HG03565 (cell line): ENCODE results near the gene FUBP3.

Experiments
- ATAC-seq: cut with Tn5 transposase; IDR thresholded peaks from one replicate; pipeline ENCODE4 v1.9.1; 2021; ENCODE audit warnings: mild to moderate bottlenecking, moderate library complexity; ENCODE audit not compliant: unreplicated experiment

Gene FUBP3

DNA sequence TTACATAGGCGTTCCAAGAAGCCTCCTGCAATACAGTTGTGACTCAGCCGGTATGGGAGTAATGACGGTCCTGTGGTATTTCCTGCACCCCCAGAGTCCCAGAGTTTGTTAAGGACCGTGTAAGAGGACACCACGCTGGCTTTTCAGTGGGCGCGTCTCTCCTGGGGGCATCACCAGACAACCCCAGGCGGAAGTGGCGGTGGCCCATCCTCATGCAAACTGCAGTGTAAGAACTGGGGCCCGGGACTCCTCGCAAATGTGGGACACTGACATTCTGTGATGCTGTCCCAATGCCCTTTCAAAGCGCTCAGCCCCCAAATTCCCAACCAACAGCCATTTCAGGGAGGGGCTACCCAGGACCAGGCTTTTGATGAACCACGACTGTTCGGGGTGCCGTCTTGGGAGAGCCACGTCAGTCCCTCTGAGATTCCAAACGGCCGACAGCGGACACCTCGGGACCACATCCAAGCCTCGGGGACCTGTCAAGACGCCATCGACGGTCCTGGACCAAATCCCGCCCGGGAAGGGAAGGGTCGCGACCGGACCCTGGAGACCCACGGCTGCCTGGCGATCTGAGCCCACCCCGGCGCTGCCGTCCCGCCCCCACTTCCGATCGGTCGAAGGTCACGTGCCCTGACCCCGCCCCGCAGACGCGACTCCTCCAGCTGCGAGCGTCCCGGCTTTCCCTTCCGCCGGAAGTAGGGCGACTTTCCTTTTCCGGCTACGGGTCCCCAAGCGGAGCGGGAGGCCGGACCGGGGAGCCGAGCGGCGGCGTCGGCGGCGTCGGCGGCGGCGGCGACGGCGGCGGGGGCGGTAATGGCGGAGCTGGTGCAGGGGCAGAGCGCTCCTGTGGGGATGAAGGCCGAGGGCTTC is at the start of gene FUBP3:
Gene FUBP3, plus strand, starts transcription at position 713 of the 873 bp plus-strand sequence. Its CDS starts 104 bp downstream, at position 817.
- peak; percentile 66 for ATAC-seq

- no peak for ATAC-seq
Measured at GRCh38 chr9:130530938-130531337, 48.4 kb upstream of the FUBP3 start.

DNA sequence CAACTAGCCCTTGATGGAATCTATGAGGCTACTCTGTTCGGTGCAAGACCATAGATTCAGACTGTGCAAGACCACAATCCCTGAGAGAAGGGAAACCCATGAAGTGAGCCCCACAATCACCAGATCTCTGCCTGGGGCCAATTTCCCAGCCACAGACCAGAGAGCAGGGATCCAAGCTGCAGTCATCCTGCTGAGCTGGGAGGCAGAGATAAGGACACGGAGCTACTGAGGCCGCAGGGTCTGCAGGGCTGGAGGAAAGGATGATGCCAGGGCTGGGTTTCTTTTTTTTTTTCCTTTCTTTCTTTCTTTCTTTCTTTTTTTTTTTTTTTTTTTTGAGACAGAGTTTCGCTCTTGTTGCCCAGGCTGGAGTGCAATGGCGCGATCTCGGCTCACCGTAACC is 47.7 kb upstream of the FUBP3 start:
- no peak for ATAC-seq

DNA sequence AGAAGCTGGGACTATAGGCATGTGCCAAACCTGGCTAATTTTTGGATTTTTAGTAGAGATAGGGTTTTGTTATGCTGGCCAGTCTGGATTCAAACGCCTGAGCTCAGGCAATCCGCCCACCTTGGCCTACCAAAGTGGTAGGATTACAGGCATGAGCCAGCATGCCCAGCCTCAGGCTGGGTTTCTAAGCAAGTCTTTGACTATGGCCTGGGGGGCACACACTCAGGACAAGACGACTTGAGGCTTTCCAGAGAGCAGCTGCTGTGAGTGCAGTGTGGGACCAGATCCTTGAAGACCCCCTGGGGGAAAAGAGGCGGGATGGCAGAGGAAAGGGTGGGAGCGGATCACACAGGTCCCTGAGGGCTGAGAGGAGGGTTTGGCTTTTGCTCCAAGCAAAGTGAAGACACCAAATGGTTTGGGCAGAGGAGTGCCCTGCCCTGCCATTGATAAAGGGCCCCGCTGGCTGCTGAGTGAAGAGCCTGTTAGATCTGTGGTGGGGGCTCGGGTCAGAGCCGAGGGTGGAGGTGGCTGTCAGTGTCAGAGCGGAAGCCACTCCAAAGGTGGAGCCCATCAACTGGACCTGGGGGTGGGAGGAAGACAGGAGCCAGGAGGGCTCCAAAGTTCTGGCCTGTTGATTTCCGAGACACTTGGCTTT is 46.8 kb upstream of the FUBP3 start:
- ATAC-seq: no peak

- ATAC-seq: no peak
Measured at GRCh38 chr9:130535818-130536521, 43.4 kb upstream of the FUBP3 start.

DNA sequence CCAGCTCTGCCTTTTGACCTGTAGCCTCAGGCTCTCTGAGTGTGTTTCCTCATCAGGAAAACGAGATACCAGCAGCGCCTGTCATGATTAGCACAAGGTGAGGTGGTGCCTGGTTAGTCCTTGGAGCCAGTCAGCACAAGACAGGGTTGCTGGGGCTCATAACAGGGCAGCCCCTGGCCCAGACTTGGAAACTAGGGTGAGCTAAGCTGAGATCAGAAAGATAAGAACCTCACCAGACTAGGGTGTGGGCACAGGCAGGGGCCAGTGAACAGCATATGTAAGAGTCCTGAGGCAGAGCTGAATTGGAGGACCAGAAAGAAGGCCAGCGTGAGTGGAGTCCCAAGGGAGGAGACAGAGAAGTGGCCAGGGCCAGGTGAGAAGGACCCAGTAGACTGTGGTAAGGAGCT is 42.7 kb upstream of the FUBP3 start:
- ATAC-seq: no peak

GRCh38 chr9:130537346-130538050 is 41.9 kb upstream of the FUBP3 start:
- ATAC-seq: no peak

DNA sequence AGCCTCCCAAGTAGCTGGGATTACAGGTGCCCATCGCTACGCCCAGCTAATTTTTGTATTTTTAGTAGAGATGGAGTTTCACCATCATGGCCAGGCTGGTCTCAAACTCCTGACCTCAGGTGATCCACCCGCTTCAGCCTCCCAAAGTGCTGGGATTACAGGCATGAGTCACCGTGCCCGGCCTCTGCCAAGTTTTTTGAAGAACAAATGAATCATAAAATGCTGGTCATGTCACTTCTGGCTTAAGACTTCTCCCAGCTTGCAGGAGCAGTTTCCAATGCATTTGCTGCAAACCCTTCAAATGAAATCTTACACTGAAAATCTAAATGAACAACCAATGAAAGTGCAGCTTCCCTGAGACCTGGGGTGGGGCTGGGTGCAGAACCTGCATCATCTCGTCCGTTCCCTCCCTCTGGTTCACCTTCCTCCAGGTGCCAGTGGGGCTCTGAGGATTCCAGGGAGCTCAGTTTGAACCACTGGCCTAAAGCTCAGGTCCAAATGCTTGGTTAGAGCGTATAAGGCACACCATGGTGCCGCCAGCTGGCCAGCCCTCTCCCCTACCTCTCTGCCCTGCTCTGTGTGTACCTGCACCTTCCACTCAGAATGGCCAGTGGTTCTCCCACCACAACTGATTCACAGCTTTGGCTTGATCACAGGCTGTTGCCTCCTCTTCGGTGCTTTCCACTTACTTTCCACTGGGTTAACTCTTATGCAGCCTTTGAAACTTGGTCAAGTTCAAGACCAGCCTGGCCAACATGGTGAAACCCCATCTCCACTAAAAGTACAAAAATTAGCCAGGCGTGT is 39.8 kb upstream of the FUBP3 start:
- ATAC-seq: no peak

GRCh38 chr9:130541533-130541932 is 37.8 kb upstream of the FUBP3 start:
- ATAC-seq: no peak

- no peak for ATAC-seq
Measured at GRCh38 chr9:130542038-130542437, 37.3 kb upstream of the FUBP3 start.

DNA sequence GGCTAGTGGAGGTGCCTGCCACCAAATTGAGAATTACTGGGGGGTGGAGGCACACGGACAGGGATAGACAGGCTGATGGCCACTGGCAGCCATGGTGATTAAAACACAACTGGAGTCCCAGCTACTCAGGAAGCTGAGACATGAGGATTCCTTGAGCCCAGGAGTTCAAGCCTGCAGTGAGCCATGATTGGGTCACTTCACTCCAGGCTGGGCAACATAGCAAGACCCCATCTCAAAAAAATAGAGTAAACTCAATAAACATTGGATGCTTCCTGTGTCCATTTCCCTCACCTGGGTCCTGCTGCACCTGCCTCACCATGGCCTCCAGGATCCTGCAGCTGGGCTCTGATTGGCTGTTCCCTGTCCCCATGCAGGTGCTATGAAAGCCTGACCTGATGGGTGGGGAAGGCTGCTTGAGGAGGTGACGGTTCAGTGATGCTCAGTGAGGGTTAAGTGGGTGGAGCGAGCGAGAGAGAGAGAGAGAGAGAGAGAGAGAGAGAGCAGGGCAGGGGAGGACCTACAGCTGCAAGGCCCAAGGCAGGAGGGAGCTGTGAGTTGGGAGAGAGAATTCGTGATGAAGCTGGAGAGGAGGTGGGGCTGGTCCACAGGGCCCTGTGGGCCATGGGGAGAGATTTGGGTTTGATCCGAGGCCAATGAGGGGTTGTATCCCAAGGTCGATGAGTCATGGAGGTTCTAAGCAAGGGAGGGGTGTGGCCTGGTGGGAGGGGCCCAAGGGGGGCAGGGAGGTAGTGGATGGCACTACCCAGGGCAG is 36.7 kb upstream of the FUBP3 start:
- ATAC-seq: no peak

DNA sequence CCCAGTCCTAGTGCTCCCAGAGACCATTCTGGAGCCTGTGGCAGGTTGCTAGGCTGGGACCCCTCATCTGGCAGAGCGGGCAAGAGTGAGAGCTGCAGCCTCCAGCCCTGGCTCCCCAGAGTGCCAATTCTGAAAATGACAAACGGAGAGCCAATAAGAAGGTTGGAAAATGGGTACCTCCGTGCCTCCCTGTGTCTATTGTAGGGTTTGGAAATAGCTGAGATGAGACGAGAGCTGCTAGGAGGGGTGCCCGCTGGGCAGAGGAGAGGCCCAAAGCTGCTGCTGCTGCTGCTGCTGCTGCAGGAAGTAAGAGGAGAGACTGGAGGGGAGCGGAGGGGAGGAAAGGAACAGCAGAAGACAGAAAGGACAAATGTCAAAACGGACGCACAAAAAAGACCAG is 36.0 kb upstream of the FUBP3 start:
- ATAC-seq: no peak

- ATAC-seq: no peak
Measured at GRCh38 chr9:130543859-130544258, 35.5 kb upstream of the FUBP3 start.

DNA sequence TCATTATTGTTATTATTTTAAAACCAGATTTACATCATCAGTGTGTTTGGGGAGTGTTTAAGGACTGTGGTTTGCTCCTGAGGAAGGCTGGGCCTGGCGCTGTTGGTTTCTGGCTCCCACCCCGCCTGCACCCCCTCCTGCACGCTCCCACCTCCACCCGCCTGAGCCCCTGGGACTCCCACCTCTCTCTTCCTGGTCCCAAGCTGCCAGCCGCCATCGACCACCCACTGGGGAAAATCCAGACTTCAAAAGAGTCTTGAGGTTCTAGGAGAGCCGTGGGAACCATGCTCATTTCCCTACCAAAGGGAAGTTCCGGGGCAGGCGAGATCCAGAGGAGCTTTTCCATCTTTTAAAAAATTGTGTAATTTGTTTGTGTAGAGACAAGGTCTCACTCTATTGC is 35.0 kb upstream of the FUBP3 start:
- ATAC-seq: no peak

GRCh38 chr9:130548103-130548502 is 31.3 kb upstream of the FUBP3 start:
- no peak for ATAC-seq

- no peak for ATAC-seq
Measured at GRCh38 chr9:130549093-130549735, 30.2 kb upstream of the FUBP3 start.

DNA sequence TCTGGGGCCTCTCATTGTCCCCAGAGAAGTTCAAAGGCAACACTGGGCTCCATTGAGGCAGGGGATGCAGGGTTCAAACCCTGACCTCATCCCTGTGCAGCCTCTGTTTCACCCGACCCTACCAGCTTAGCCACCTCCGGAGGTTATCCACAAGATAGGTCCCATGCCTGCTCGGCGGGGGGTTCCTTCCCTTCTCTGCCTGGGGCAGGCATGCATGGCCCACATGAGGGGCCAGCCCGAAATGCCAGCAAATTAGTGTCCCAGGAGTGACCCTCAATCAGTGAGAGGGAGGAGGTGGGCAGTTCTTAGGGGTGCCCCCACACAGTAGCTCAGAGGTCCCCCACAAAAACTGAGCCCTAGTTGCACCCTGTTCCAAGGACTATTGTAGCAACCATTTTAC is 24.8 kb upstream of the FUBP3 start:
- no peak for ATAC-seq

DNA sequence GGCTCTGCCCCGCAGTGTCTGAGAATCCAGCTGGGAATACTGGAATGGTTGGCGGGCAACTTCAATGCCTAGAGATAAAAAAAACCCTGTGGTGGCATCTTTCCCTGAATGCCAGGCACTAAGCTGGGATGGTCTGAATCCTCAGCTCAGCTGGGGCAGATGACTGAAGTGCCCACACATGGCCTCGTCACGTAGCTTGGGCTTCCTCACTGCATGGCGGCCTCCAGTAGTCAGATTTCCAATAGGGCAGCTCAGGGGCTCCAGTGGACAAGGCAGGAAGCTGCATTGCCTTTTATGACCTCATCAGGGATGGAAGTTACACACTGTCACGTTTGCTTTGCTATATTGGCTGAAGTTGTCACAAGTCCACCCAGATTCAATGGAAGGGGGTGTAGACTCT is 24.3 kb upstream of the FUBP3 start:
- no peak for ATAC-seq

DNA sequence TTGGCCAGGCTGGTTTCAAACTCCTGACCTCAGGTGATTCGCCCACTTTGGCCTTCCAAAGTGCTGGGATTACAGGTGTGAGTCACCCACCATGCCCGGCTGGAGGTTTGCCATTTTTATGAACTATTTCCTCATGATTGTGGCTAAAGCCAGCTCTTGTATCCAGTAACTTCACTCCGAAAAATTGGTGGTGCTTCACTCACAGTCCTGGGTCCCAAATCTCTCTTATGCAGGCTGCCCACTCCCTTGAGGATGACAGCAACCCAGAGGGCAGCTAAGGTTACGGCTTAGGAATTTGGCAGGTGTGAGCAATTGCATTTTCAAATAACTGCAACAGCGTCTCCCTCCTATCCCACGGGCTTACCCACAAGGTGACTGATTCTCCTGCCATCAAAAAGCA is 23.4 kb upstream of the FUBP3 start:
- no peak for ATAC-seq
